Naive thymus-derived CD8-positive, alpha-beta T cell (primary cell): Measurements from ENCODE around the gene RAB18. TPM values are rescaled to one million over a fixed set of nuclear protein-coding genes. Genes with fewer than 3 reads are reported as not detected.

Experiments
- ATAC-seq, 2 donors: fragments of 150-1000 bp; cut with Tn5 transposase in 1 of 2; sonication (Bioruptor Pico), chemical (Tn5 transposase) in 1 of 2; 1 replicate in 1 of 2; 2 replicates in 1 of 2; pipeline ENCODE4 v1.10.0; 2021; ENCODE audit warnings: mild to moderate bottlenecking in 2 of 2, moderate library complexity in 2 of 2
- POLR2A ChIA-PET: fragments of 350-600 bp; sonication (Branson Sonifier 250); formaldehyde crosslinking; loops from one replicate; lab custom pipeline; 2021; ENCODE audit warnings: antibody characterized with exemption; lab: Charles Lee
- DNase-seq, 10 donors: peaks; one replicate each; pipeline versions ENCODE4 v3.0.0 to v3.0.0-alpha.2; 2020 to 2022
- H3K27ac Mint-ChIP-seq, 10 donors: one replicate each; pipeline ENCODE4 v1.8.0; 2020 to 2022; ENCODE audit warnings: mild to moderate bottlenecking in 10 of 10, mixed read lengths in 10 of 10, moderate library complexity in 4 of 10, inconsistent platforms in 1 of 10
- H3K27me3 Mint-ChIP-seq, 5 donors: one replicate each; pipeline ENCODE4 v1.8.0; 2021 to 2022; ENCODE audit warnings: mixed read lengths in 5 of 5
- H3K36me3 Mint-ChIP-seq, 3 donors: one replicate each; pipeline ENCODE4 v1.8.0; 2020 to 2022; ENCODE audit warnings: mixed read lengths in 3 of 3, mild to moderate bottlenecking in 2 of 3, inconsistent platforms in 1 of 3
- H3K4me1 Mint-ChIP-seq, 4 donors: one replicate each; pipeline ENCODE4 v1.8.0; 2021 to 2022; ENCODE audit warnings: mixed read lengths in 4 of 4
- H3K4me3 Mint-ChIP-seq, 10 donors: one replicate each; pipeline ENCODE4 v1.8.0; 2020 to 2022; ENCODE audit warnings: mild to moderate bottlenecking in 10 of 10, mixed read lengths in 10 of 10, moderate library complexity in 6 of 10, inconsistent platforms in 1 of 10
- H3K9me3 Mint-ChIP-seq, 9 donors: one replicate each; pipeline ENCODE4 v1.8.0; 2020 to 2022; ENCODE audit warnings: mixed read lengths in 9 of 9, mild to moderate bottlenecking in 3 of 9, inconsistent platforms in 1 of 9, moderate library complexity in 1 of 9
- polyA plus RNA-seq, 3 donors: library from polyadenylated mRNA; unstranded; fragments of 300-500 nt; fragmentation: Illumina TruSeq; gene quantifications; one replicate each; pipeline ENCODE4 v1.2.3, GENCODE V29; 2021
- total RNA-seq, 8 experiments: library from RNA in 2 of 8; stranded (reverse) in 2 of 8; gene quantifications; one replicate each; pipeline ENCODE4 v1.2.3 and lab custom pipeline; 2021 to 2026

Gene RAB18
- total and polyA plus RNA-seq, 5 experiments from 2014 or later = 65.4 to 83.2 (median 79.8) TPM

DNA sequence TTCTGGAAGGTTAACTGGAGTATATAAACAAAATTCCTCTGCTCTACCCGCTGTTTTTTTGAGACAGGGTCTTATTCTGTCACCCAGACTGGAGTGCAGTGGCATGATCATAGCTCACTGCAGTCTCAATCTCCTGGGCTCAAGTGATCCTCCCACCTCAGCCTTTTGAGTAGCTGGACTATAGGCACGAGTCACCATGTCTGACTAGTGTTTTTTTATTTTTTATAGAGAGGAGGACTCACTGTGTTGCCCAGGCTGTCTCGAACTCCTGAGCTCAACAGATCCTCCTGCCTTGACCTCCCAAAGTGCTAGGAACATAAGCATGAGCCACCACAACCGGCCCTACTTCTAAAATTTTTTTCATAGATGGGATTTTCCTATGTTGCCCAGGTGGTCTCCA lies 2.2 kb downstream of the RAB18 start:
- DNase-seq = no peak
- no peak for ATAC-seq
- H3K4me1 Mint-ChIP-seq = peaks cover 31 to 69% (median 66%) of the 10 kb centered on the region in 4 donors
- peak overlapping the region in 9 of 10 donors; percentile 74 to 98 (median 80) for H3K4me3 Mint-ChIP-seq
- POLR2A ChIA-PET = no interaction called here
- peaks cover 0 to 30% (median 10%) of the 10 kb centered on the region in 3 donors for H3K36me3 Mint-ChIP-seq
- H3K9me3 Mint-ChIP-seq = peaks cover 0 to 2% (median 0%) of the 10 kb centered on the region in 9 donors
- H3K27ac Mint-ChIP-seq = peak overlapping the region in 8 of 10 donors; percentile 2 to 75 (median 48)
- peaks cover 0 to 3% (median 0%) of the 10 kb centered on the region in 5 donors for H3K27me3 Mint-ChIP-seq

DNA sequence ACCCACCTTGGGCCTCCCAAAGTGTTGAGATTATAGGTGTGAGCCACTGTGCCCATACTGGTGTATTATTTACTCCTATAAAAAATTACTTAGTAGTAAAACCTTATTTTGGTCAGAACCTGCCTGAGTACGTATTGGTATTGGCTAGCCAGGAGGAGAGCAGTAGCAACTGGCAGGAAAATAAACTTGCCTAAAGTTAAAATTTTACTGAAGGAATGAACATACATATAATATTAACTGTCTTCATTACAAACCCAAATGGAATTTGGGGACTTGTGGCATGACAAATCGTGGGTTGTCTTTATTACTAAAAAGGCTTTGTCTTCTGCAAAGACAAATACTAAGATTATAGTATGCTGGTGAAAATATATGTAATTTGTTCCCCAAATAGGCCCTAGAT lies 8.4 kb downstream of the RAB18 start:
- Mint-ChIP-seq H3K4me1 (peaks cover 29 to 76% (median 74%) of the 10 kb centered on the region in 4 donors), H3K27me3 (no peaks in the 10 kb centered on the region), H3K9me3 (no peaks in the 10 kb centered on the region), H3K4me3 (no peak overlapping the region), H3K36me3 (peaks cover 7 to 69% (median 31%) of the 10 kb centered on the region in 3 donors), H3K27ac (peak overlapping the region in 2 of 10 donors; percentile 46 to 81)
- POLR2A ChIA-PET = interaction anchor here (0.7 kb wide), 1 partner anchor 48 kb away, joined by 3 read pairs; no protein-coding TSS in a partner anchor
- no peak for DNase-seq
- ATAC-seq = no peak

DNA sequence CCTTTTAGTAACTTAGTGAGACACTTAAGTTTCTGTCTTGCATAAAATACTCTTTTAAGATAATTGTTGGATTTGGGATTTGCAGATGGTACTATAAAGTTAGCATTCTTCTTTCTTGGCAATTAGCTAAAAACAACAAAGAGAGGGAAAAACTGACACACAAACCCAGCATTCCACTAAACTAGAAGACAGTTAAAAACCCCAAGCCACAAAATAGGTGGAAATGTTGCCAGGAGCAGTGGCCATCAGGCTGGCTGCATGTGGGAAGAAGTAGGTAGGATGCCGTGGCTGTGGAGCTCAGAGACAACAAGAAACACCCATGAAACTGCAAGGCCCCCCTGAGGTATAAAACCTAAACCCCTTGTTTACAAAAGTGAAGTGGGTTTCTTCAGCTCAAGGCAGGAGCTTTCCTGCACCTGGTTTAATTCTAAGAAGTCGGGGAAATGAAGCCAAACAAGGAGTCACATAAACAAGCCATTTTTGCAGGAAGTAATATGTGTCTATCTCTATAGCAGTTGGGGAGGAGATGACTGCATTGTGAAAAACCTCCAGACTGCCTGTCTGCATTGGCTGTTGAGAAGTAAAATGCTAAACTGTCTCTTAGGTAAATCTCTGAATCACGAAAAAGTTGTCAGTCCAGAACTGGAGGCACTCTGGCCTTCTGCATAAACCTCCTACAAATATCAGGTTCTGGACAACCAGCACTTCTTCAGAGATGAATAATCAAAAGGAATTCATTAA lies 9.5 kb downstream of the RAB18 start:
- peak in 1 of 2 donors; percentile 65 for ATAC-seq
- Mint-ChIP-seq H3K9me3 (no peaks in the 10 kb centered on the region), H3K4me3 (peak overlapping the region in 9 of 10 donors; percentile 8 to 69 (median 54)), H3K36me3 (peaks cover 7 to 71% (median 31%) of the 10 kb centered on the region in 3 donors), H3K27ac (peak overlapping the region in 8 of 10 donors; percentile 29 to 83 (median 78)), H3K27me3 (no peaks in the 10 kb centered on the region), H3K4me1 (peaks cover 30 to 79% (median 71%) of the 10 kb centered on the region in 4 donors)
- DNase-seq = no peak
- POLR2A ChIA-PET = interaction anchor here (0.7 to 1.5 kb wide), 2 partner anchors 10 to 49 kb away, joined by 3 to 5 read pairs; partner anchors contain the start of gene RAB18

DNA sequence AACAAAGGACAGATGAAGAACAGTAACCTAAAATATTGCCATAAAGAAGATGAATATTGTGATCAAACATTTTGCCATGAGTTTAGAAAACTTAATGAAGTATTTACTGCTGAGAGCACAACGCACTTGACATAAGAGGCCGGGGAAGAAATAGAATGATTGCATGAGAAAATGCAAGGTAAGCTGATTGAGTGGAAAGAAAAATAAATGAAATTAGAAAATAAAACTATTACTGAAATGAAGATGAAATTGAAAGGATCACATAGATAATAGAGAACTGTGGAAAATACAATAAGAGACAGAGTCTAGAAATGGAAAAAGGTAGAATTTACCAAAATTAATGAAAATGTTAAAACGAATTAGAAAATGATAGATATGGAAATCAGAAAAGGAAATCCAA lies 10.1 kb downstream of the RAB18 start:
- Mint-ChIP-seq H3K27me3 (no peaks in the 10 kb centered on the region), H3K4me1 (peaks cover 28 to 79% (median 65%) of the 10 kb centered on the region in 4 donors), H3K9me3 (no peaks in the 10 kb centered on the region), H3K4me3 (peak overlapping the region in 8 of 10 donors; percentile 7 to 69 (median 54)), H3K36me3 (peaks cover 7 to 70% (median 31%) of the 10 kb centered on the region in 3 donors), H3K27ac (peak overlapping the region in 9 of 10 donors; percentile 16 to 83 (median 74))
- no peak for ATAC-seq
- no peak for DNase-seq
- POLR2A ChIA-PET = interaction anchor here (1.5 kb wide), 1 partner anchor 10 kb away, joined by 5 read pairs; the partner anchor contains the start of gene RAB18

DNA sequence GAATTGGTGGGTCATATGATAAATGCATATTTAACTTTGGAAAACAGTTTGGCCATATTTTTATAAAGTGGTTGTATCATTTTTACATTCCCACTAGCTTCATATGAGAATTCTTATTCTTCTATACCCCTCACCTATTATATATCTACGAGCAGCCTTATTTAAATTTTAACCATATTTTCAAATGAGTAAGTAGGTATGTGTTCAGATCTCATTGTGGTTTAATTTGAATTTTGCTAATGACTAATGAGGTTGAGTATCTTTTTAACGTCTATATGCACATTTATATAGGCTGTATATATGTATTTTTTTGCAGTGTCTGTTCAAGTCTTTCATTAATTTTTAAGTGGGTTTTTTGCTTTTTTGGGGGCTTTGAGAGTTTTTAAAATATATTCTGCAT lies 14.2 kb downstream of the RAB18 start:
- POLR2A ChIA-PET = no interaction called here
- H3K4me1 Mint-ChIP-seq = peaks cover 22 to 93% (median 68%) of the 10 kb centered on the region in 4 donors
- DNase-seq (no peak), ATAC-seq (no peak)
- H3K9me3 Mint-ChIP-seq = no peaks in the 10 kb centered on the region
- peaks cover 7 to 49% (median 19%) of the 10 kb centered on the region in 3 donors for H3K36me3 Mint-ChIP-seq
- H3K27ac Mint-ChIP-seq = no peak overlapping the region
- peak overlapping the region in 2 of 10 donors; percentile 15 to 32 for H3K4me3 Mint-ChIP-seq
- no peaks in the 10 kb centered on the region for H3K27me3 Mint-ChIP-seq

DNA sequence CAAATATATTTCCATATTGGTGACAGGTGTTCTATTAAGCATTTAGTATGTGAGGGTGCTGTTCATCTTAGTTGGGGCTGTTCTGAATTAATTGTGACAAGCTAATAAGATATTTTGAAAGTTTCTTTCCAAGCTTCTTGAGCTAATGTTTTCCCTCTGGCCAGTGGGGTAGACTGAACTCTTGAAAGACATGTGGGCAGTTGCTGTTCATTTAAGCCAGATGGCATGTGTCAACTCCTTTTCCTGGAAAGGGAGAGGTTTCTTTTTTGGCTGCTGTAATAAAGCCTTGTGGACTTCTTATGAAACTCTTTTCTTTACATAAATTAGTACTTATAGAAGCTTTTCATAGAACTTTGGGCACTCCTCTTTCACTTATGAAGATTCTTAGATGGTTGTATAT lies 21.7 kb downstream of the RAB18 start:
- peaks cover 27 to 82% (median 72%) of the 10 kb centered on the region in 4 donors for H3K4me1 Mint-ChIP-seq
- H3K9me3 Mint-ChIP-seq = no peaks in the 10 kb centered on the region
- no peaks in the 10 kb centered on the region for H3K27me3 Mint-ChIP-seq
- H3K27ac Mint-ChIP-seq = no peak overlapping the region
- ATAC-seq (no peak), DNase-seq (no peak)
- POLR2A ChIA-PET = no interaction called here
- peaks cover 0 to 35% (median 7%) of the 10 kb centered on the region in 3 donors for H3K36me3 Mint-ChIP-seq
- no peak overlapping the region for H3K4me3 Mint-ChIP-seq

DNA sequence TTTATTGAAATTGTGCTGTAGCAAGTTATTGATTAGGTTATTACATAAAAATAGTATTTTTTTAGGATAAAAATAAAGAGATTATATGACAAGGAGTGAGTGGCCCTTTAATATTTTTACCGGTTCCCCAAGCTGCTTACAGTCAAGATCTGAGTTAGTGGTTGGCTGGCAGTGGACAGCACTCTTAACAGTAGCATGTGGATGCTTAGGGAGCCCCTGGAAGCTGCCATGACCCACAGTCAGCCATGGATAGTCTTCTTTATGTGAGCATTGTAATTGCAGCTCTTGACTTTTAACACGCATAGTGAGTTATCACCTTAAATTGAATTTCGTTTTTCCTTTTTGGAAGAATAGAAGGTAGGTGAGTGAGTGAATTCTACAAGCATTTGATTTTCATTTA lies 22.1 kb downstream of the RAB18 start:
- Mint-ChIP-seq H3K36me3 (peaks cover 0 to 36% (median 6%) of the 10 kb centered on the region in 3 donors), H3K4me1 (peaks cover 26 to 81% (median 72%) of the 10 kb centered on the region in 4 donors), H3K27me3 (no peaks in the 10 kb centered on the region), H3K4me3 (no peak overlapping the region), H3K27ac (no peak overlapping the region), H3K9me3 (no peaks in the 10 kb centered on the region)
- DNase-seq (no peak), ATAC-seq (no peak)
- POLR2A ChIA-PET = no interaction called here

DNA sequence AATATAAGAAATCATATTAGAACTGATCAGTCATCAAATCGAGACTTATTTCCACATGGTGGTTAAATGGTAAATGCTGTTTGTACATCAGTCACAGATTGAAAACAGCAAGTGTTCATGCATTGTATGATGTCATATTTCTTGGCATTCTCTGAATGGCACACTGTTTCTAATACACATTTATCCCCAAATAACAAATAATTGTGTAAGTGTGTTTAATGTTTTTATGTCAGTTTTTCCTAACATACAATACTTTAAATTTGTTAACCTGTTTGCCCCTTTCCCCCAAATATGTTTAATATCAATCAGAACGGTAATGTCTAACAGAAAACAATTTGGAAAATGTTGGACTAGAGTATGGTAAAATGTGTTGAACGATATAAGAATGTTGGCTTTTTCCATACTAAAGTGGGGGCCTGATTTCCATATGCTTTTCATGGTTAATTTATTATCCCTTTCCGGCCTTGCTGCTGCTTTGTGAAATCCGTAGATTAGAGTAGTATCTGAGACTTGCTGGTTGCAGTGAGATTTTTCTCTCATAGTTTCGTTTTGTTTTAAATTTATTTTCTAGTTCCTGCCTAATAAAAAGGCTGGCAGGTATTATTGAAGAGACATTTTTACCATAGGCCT lies 23.7 kb downstream of the RAB18 start:
- DNase-seq = no peak
- POLR2A ChIA-PET = no interaction called here
- Mint-ChIP-seq H3K27ac (peak overlapping the region in 1 of 10 donors; percentile 76), H3K4me1 (peaks cover 25 to 74% (median 64%) of the 10 kb centered on the region in 4 donors), H3K4me3 (peak overlapping the region in 1 of 10 donors; percentile 26), H3K36me3 (peaks cover 0 to 38% (median 4%) of the 10 kb centered on the region in 3 donors), H3K9me3 (no peaks in the 10 kb centered on the region), H3K27me3 (no peaks in the 10 kb centered on the region)
- no peak for ATAC-seq

DNA sequence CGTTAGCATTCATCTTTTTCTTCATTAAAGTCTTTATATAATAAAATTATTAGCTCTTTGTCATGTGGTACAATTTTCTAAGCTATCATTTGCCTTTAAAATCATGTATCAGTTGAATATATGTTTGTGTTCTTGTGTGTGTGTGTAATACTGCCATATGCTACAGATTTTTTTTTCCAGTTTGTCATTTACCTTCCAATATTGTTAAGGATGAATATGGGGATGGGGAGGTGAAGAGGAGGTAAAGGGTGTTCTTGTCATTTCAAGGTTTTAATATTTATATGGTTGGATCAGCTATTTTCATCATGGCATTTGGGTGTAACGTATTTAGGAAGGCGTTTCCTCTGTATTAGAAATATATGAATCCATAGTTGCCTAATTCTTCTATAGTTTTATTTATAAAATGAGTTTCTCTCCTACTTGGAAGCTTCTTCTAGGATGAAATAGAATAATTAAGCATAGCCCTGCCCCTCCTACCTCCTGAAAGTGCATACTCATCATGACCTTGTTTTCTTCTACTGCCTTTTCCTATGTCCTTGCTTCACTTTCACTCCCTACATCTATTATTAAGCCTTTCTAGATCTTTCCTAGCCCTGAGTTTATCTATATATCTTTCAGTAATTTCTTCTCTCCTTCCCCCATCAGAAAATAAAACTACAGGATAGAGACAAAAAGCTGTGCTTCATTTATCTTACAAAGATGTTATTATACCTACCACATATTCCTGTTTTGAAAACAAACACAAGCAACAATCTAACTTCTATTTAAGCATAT lies 25.1 kb downstream of the RAB18 start:
- H3K27ac Mint-ChIP-seq = peak overlapping the region in 6 of 10 donors; percentile 3 to 75 (median 26)
- ATAC-seq = no peak
- POLR2A ChIA-PET = no interaction called here
- no peak for DNase-seq
- H3K36me3 Mint-ChIP-seq = peaks cover 0 to 31% (median 3%) of the 10 kb centered on the region in 3 donors
- peaks cover 20 to 64% (median 55%) of the 10 kb centered on the region in 4 donors for H3K4me1 Mint-ChIP-seq
- H3K27me3 Mint-ChIP-seq = no peaks in the 10 kb centered on the region
- H3K4me3 Mint-ChIP-seq = peak overlapping the region in 1 of 10 donors; percentile 3
- no peaks in the 10 kb centered on the region for H3K9me3 Mint-ChIP-seq

DNA sequence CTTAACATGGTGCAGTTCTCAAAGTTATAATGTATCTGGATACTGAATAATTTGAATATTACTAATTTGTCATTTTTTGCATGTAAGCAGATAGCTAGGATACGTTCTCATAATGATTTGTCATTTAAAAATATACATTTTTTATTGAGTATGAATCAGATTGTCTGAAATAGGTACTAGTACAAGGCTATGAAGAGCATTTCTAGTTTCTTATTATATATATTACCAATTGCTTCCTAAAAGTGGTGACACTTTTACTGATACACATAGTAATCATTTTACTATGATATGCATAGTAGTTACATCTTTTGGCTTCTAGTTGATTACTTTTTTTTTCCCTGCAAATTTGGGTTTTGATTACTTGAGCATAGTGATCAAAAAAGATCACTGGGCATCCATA lies 26.4 kb downstream of the RAB18 start:
- DNase-seq = no peak
- ATAC-seq = no peak
- no peaks in the 10 kb centered on the region for H3K9me3 Mint-ChIP-seq
- peaks cover 0 to 23% (median 7%) of the 10 kb centered on the region in 3 donors for H3K36me3 Mint-ChIP-seq
- H3K4me3 Mint-ChIP-seq = no peak overlapping the region
- H3K27me3 Mint-ChIP-seq = no peaks in the 10 kb centered on the region
- POLR2A ChIA-PET = interaction anchor here (0.7 kb wide), 1 partner anchor 1137 kb away, joined by 3 read pairs; no protein-coding TSS in a partner anchor
- H3K27ac Mint-ChIP-seq = peak overlapping the region in 6 of 10 donors; percentile 1 to 75 (median 24)
- H3K4me1 Mint-ChIP-seq = peaks cover 14 to 51% (median 43%) of the 10 kb centered on the region in 4 donors

DNA sequence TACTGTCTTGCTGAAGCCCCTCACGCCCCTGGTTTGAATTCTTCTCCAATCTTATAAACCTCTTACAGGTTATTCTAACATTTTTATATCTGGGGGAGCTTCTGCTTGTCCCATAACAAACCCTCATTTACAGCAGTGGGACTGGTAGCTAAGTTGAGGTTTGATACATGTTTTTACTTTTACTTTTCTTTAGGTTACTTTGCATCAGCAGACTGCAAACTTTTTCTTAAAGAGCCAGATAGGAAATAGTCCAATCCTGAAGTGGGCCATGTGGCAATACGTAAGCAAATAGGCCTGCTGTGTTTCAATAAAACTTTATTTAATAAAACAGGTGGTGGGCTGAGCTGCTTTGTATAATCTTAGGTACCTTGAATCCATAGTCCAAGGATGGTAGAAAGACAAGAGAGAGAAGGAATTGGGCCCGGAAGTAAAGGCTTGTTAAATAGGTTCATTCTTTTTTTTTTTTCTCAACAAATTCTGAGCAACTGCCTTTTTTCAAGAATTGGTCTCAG lies 27.3 kb downstream of the RAB18 start:
- ATAC-seq (no peak), DNase-seq (no peak)
- POLR2A ChIA-PET = interaction anchor here (0.7 to 1.3 kb wide), 2 partner anchors 13 to 36 kb away, joined by 3 read pairs; no protein-coding TSS in a partner anchor
- Mint-ChIP-seq H3K9me3 (no peaks in the 10 kb centered on the region), H3K36me3 (peaks cover 0 to 23% (median 7%) of the 10 kb centered on the region in 3 donors), H3K27ac (peak overlapping the region; percentile 17 to 93 (median 56)), H3K4me3 (peak overlapping the region in 4 of 10 donors; percentile 19 to 46 (median 32)), H3K4me1 (peaks cover 14 to 47% (median 38%) of the 10 kb centered on the region in 4 donors), H3K27me3 (no peaks in the 10 kb centered on the region)
